Measurements from ENCODE around the gene MYH13.

MYH13 gene

DNA sequence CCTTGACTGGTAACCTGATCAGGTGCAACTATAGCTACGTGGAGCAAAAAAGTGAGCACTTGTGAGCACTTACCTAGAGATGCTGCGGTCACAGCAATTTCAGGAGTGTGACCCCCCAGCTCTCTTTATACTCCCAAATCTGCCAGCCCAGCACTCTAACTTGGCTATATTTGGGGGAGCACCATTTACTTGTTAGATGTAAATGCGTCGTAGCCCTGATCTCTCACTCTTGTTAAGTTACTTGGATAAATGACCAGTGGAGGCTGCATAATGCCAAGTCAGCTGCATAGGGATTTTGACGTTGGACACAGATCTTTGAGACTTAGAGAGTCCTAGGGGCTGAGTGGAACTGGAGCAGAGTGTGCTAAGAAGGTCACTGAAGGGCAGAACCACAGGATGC, at the start of gene MYH13:
Gene MYH13, minus strand, starts transcription at position 101 of the 400 bp plus-strand sequence. CDS start 8,476 bp downstream, outside the sequence.
- Histone ChIP-seq H3K36me3 (replicated peaks) (no peaks in the 10 kb centered on the region), H3K27me3 (replicated peaks) (no peaks in the 10 kb centered on the region), H3K27ac (no peak within 1 kb of the TSS), H3K4me3 (ENCODE audit: low read depth, low read length) (no peak within 1 kb of the TSS)
- TF ChIP-seq, protein P1, sequence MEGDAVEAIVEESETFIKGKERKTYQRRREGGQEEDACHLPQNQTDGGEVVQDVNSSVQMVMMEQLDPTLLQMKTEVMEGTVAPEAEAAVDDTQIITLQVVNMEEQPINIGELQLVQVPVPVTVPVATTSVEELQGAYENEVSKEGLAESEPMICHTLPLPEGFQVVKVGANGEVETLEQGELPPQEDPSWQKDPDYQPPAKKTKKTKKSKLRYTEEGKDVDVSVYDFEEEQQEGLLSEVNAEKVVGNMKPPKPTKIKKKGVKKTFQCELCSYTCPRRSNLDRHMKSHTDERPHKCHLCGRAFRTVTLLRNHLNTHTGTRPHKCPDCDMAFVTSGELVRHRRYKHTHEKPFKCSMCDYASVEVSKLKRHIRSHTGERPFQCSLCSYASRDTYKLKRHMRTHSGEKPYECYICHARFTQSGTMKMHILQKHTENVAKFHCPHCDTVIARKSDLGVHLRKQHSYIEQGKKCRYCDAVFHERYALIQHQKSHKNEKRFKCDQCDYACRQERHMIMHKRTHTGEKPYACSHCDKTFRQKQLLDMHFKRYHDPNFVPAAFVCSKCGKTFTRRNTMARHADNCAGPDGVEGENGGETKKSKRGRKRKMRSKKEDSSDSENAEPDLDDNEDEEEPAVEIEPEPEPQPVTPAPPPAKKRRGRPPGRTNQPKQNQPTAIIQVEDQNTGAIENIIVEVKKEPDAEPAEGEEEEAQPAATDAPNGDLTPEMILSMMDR (IDR thresholded peaks at IDR 0.05; ENCODE audit: low read depth, low read length, missing control alignments) = no peak
- in situ Hi-C loops (cut with HindIII; ENCODE audit: low pct_ligation_motif_present, low sequenced_read_pairs) = no loop called here
- DNase-seq = no peak

DNA sequence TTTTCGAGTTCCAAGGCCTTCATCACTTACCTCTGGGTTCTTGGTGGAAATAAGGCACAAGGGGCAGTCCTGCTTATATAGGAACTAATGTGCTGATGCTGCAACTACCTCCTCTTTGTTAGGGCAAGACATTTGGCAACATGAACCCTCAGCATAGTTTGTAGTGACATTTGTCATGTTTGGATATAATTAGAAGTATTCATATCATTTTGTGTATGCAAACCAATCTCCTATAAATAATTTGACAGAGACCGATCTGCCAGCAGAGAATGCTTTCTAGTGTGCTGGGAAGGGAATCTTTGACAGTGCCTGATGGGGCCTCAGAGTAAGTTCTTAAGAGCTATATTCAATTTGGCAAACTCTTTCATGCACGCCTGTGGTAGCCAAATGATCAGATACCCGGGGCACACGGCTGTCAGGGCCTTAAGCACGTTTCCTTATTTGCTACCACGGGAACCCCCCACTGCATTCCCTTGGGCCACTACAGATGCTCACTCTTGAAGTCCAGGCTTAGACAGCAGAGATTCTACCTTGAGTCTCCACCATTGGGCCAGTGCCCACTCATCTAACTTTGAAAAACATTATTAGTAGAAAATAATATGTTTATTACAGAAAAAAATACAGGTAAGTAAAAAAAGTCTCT, 49.2 kb upstream of the MYH13 start, which contains the start of gene MYH8:
Gene MYH8, minus strand, starts transcription at position 51 of the 643 bp plus-strand sequence. CDS start 1,723 bp downstream, outside the sequence.
- TF ChIP-seq, protein P1 (IDR thresholded peaks at IDR 0.05; ENCODE audit: low read depth, low read length, missing control alignments) = no peak
- in situ Hi-C loops (cut with HindIII; ENCODE audit: low pct_ligation_motif_present, low sequenced_read_pairs) = no loop called here
- DNase-seq = no peak
- Histone ChIP-seq H3K4me3 (ENCODE audit: low read depth, low read length) (no peak within 1 kb of the TSS), H3K27me3 (replicated peaks) (no peaks in the 10 kb centered on the region), H3K27ac (no peak within 1 kb of the TSS), H3K36me3 (replicated peaks) (no peaks in the 10 kb centered on the region)

DNA sequence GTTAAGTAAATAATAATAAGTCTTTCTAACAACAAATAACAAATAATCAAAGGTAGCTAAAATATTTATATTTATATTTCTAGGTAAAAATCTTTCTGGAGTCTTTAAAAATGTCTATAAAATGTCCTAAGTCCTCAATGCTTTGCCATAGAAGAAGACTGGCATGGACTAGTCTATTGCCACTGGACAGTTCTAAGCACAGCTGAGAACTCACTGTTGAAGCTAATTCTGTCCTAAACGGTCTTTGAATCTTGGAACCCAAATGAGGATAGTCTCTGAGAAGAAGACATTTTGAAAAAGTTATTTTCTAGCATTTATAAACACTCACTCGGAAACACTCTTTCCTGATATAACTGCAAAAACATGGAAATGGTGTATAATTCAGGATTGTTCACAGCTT, 48.4 kb upstream of the MYH13 start:
- Histone ChIP-seq H3K27ac (no peak overlapping the region), H3K27me3 (replicated peaks) (no peaks in the 10 kb centered on the region), H3K36me3 (replicated peaks) (no peaks in the 10 kb centered on the region), H3K4me3 (ENCODE audit: low read depth, low read length) (no peak overlapping the region)
- in situ Hi-C loops (cut with HindIII; ENCODE audit: low pct_ligation_motif_present, low sequenced_read_pairs) = no loop called here
- TF ChIP-seq, protein P1 (IDR thresholded peaks at IDR 0.05; ENCODE audit: low read depth, low read length, missing control alignments) = no peak
- DNase-seq = no peak

DNA sequence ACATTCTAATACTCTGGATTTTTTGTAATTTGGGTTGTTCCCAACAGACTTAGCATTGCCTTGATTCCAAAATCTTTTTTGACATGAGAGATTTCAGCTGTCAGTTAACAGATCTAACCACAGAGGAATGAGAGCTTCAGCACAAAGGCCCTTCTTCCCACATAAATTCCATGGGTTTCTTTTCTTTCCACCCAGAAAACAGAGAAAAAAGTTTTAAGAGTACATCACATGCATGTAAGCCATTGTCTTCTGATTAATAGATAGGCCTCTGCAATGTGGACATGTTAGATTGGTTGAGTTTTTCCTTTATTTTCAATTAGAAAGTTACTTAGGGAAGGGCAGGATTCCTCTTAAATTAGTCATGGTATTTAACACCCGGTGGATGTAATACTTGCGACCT, 48.0 kb upstream of the MYH13 start:
- Histone ChIP-seq H3K4me3 (ENCODE audit: low read depth, low read length) (no peak overlapping the region), H3K27me3 (replicated peaks) (no peaks in the 10 kb centered on the region), H3K36me3 (replicated peaks) (no peaks in the 10 kb centered on the region), H3K27ac (no peak overlapping the region)
- DNase-seq = no peak
- in situ Hi-C loops (cut with HindIII; ENCODE audit: low pct_ligation_motif_present, low sequenced_read_pairs) = no loop called here
- TF ChIP-seq, protein P1 (IDR thresholded peaks at IDR 0.05; ENCODE audit: low read depth, low read length, missing control alignments) = no peak

DNA sequence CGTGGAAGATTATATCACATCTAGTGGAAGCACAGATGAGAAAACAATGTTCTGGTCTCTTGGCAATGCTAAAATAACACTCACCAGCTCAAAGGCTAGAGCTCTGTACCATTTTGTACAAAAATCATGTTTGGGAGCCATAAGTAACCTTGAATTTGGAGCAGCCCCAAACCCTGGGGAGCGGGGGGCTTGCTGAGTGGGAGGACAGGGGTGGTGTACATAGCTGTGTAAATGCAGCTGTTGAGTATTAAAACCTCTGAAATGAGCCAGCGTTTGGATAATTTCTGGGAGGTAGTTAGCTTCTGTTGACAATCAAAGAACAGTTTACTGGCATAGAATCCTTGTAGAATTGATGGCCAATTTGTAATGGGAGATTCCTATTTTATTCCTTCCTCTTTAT, 44.6 kb upstream of the MYH13 start:
- no peak overlapping the region for H3K4me3 ChIP-seq (ENCODE audit: low read depth, low read length)
- no peak for DNase-seq
- in situ Hi-C loops (cut with HindIII; ENCODE audit: low pct_ligation_motif_present, low sequenced_read_pairs) = no loop called here
- H3K27ac ChIP-seq = no peak overlapping the region
- H3K27me3 ChIP-seq (replicated peaks) = no peaks in the 10 kb centered on the region
- TF ChIP-seq, protein P1 (IDR thresholded peaks at IDR 0.05; ENCODE audit: low read depth, low read length, missing control alignments) = no peak
- no peaks in the 10 kb centered on the region for H3K36me3 ChIP-seq (replicated peaks)

DNA sequence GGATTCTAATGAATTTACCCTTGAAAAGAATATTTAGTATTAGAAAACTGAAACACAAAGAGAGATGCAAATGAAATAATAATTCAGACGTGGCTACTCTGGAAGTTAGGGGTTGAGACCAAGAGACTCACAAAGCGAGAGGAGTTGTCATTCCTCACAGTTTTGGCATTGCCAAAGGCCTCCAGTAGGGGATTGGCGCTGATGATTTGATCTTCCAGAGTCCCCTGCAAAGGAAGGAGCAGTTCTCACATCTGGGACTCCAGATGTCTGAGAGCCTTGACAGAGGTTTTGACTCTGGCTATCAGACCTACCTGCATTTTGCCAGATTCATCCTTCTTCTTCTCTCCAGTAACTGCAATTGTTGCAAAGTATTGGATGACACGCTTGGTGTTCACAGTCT, 42.4 kb upstream of the MYH13 start:
- Histone ChIP-seq H3K4me3 (ENCODE audit: low read depth, low read length) (no peak overlapping the region), H3K27ac (no peak overlapping the region), H3K27me3 (replicated peaks) (no peaks in the 10 kb centered on the region), H3K36me3 (replicated peaks) (no peaks in the 10 kb centered on the region)
- in situ Hi-C loops (cut with HindIII; ENCODE audit: low pct_ligation_motif_present, low sequenced_read_pairs) = no loop called here
- DNase-seq = no peak
- TF ChIP-seq, protein P1 (IDR thresholded peaks at IDR 0.05; ENCODE audit: low read depth, low read length, missing control alignments) = no peak
